NCI-H446 (cell line): ENCODE measurements around the gene EIF5B.
"Not testable (repeated sequence)": the region's sequence is repeated elsewhere in the genome, so short reads cannot be mapped to it uniquely, and the experiment has no call there.

Experiments
- DNase-seq, 2 experiments: peaks; one replicate each; lab custom pipeline; 2025; lab: John Stamatoyannopoulos, UW

Gene EIF5B

DNA sequence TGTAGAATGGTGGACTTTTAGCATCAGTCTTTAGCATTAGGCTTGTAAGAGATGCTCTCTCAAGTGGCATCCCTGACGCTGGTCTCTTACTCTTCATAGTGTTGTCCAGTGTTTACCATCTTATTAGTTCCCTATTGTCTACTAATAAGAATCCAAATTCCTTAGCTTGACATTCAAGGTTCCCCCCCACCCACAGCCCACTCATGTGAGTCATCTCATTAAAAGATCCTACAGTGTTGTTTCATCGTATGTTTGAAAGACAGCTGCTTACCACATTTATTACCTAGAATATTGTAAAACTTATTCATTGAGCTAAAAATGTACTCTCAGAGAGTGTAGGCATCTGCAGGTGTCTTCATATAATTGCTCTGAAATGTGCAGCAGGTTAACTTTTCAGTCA is 28.5 kb downstream of the EIF5B start:
- DNase-seq = no peak

DNA sequence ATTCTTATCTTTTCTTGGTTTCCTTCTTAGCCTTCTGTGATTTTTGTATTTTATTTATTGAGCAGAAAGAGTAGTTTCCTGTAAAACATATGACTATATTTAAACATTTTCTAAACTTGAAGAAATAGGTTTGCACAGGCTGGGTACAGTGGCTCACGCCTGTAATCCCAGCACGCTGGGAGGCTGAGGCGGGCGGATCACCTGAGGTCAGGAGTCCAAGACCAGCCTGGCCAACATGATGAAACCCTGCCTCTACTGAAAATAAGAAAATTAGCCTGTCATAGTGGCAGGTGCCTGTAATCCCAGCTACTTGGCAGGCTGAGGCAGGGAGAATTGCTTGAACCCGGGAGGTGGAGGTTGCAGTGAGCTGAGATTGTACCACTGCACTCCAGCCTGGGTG is 31.7 kb downstream of the EIF5B start:
- DNase-seq = not testable (repeated sequence)

DNA sequence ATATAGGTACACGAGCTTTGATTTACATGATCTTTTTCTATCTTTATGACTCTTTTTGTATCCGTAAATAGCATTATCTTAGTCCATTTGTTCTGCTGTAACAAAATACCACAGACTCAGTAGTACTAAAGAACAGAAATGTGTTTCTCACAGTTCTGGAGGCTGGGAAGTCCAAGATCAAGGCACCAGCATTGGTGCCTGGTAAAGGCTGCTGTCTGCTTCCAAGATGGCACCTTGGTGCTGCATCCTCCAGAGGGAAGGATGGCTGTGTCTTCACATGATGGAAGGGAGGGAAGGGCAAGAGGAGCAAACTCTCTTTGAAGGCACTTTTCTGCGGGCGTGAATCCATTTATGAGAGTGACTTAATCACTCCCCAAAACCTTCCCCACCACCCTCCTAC is 36.0 kb downstream of the EIF5B start:
- no peak for DNase-seq

DNA sequence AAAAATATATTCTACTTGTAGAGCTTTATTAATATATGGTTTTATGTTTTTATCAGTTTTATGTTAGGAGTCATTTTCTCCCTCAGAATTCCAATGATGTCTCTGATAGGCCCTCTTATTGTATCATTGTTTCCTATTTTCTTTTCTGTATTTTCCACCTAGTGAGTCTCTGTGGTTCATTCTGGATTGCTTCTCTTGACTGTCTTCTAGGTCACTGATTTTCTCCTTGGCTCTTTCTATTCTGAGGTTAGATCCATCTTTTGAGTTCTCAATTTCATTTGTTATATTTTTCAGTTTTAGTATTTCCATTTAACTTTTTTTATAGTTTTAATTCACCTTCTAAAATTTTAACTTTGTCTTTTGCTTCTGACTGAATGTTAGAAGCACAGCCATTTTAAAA is 37.6 kb downstream of the EIF5B start:
- no peak for DNase-seq

DNA sequence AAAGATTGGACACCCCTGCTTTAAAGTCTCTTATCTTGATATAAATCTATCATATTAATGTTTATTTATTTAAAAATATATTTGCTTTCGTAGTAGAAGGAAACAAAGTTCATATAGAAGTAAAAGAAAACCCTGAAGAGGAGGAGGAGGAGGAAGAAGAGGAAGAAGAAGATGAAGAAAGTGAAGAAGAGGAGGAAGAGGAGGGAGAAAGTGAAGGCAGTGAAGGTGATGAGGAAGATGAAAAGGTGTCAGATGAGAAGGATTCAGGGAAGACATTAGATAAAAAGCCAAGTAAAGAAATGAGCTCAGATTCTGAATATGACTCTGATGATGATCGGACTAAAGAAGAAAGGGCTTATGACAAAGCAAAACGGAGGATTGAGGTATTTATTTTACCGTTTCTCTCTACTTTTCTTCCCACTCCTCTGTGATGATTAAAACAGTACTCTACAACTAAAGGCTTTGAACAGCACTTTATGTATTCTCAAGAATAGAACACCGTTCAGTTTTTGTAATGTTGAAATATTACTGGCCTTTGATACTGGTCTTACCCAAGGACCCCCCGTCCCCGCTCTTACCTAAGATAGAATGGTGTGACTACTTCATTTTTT is 39.2 kb downstream of the EIF5B start:
- no peak for DNase-seq

DNA sequence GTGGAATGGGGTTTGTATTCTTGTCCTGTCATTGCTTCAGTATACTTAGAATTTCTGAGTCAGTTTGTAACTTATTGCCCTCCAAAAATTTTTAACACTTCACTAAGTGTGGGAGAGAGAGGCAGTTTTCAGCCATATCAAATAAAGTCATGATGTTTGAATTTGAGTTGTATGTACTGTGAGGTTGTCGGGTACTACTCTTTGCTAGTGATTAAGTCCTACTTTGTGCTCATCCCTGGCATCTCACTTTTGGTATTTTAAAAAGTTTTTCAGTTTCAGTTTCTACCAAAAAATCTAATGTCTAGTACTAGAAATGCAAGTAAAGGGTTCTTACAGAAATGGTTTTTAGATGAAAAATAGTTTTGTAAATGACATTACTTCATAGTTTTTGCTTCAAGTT is 40.7 kb downstream of the EIF5B start:
- DNase-seq = no peak

DNA sequence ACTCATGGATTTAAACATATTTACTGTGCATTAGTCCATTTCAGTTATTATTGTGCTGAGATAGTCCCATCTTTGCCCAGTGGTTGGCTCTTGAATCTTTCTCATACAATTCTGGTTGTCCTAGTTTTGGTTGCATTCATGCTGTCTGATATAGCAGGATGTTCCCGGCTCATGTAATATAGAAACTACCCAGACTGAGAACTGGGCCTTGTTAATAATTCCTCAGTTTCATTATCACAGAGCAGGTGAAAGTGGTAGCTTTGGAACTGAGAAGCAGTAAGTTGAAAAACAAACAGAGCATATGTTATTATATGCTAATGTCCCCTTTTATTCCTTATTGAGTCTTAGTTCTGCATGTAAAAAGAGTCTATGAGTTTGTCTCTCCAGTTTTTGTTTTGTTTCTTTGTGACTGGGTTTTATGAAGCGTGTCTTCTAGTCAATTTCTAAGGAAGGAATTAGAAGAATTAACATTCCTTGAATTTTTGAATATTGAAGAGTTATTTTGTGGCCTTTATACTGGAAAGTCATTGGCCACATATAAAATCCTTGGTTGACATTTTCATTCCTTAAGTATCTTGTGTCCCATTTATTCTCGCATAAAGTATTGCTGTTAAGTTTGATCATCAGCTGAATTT is 43.3 kb downstream of the EIF5B start:
- no peak for DNase-seq

DNA sequence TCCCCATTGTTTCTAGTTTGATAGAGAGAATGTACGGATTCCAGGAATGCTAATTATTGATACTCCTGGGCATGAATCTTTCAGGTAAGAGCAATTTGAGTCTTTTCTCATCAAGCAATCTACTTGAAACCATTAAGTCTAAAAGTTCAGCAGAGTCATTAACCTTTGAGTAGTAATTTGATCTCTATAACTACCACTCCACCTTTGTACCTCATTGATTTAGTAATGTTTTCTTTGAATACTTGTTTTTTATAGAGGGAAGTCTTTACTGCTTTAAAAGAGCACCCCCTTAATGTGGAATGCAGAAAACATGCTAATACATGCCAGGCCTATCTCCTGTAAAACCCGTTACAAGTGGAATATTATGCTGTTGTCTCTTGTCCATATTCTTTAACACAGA is 45.0 kb downstream of the EIF5B start:
- no peak for DNase-seq

DNA sequence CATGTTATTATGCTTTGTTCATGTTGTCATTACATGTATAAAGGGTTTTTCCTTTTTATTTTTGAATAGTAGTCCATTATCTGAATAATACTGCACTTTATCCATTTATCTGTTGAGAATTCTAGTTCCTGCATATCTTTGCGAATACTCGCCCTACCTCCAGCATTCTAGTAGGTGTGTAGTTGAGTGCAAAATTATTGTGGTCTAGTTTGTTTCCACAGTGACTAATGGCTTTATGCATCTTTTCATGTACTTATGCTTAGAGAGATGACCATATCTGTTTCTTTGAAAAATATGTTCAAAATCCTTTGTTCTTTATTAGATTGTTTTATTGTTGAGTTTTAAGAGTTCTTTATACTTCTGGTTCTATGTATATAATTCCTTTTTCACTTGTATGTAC is 48.8 kb downstream of the EIF5B start:
- no peak for DNase-seq

DNA sequence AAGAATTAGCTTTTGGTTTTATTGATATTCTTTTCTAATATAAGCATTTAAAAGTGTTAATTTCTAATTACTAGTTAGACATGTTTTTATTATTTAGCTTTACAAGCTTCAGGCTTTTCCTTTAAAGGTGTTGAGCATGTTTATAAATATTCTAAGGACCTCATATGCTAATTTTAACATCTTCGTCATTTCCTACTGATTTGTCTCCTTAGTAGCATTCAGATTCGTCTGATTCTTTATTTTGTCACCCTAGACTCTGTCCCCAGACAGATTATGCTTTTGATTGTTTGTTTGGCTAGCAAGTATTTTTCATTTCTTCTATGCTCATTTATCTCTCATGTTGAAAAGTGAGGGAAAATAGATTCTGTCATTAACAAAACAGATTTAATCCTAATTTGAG is 51.7 kb downstream of the EIF5B start:
- DNase-seq = no peak

DNA sequence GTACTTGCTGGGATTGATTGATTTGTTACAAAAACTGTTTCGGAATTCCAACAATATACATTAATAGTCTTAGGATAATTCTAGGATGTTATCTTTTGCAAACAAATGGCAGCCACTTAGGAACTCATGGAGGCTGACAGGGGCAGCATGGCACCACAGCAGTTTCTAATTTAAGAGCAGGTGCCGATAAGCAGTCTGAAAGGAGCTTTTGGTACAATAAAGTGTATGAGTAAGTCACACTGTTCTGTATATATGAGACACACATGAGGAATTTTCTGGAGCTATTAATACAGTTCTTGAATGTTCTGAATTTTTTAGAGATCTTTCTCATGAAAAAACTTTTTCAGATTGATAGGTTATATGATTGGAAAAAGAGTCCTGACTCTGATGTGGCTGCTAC is 52.2 kb downstream of the EIF5B start:
- no peak for DNase-seq

DNA sequence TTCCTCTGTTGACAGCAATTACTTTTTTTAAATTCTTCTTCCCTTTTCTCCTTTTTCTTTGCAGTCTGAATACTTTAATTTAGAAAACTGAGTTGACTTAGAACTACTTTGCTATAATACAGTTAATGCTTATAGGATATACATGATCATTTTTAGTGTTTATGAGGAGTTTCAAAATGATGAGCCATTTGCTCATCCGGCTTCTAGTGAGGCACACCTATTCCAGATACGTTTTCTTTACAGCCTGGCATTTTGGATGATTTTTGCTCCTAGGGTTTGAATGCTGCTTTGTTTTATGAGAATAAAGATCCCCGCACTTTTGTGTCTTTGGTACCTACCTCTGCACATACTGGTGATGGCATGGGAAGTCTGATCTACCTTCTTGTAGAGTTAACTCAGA is 52.8 kb downstream of the EIF5B start:
- DNase-seq = no peak

DNA sequence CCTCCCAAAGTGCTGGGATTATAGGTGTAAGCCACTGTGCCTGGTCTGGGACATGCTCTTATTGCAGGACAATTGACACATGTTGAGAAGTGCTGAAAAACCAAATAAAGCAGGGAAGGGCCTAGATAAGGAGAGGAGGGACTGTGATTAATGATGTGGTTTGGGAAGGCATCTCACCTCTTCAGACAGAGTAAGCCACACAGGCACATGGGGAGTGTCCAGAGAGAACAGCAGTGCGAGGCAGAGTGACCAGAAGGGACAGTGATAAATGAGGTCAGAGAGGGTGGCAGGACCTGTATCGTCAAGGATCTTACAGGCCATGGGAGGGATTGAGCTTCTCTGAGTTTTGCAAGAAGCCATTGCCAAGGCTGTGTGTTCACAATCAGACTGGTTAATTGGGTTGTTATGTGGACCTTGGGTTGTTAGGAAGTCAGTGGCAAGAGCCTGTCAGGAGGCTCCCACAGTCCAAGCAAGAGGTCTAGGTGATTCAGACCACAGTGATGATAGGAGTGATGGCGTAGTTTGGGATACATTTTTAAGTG is 58.5 kb downstream of the EIF5B start:
- DNase-seq = no peak

DNA sequence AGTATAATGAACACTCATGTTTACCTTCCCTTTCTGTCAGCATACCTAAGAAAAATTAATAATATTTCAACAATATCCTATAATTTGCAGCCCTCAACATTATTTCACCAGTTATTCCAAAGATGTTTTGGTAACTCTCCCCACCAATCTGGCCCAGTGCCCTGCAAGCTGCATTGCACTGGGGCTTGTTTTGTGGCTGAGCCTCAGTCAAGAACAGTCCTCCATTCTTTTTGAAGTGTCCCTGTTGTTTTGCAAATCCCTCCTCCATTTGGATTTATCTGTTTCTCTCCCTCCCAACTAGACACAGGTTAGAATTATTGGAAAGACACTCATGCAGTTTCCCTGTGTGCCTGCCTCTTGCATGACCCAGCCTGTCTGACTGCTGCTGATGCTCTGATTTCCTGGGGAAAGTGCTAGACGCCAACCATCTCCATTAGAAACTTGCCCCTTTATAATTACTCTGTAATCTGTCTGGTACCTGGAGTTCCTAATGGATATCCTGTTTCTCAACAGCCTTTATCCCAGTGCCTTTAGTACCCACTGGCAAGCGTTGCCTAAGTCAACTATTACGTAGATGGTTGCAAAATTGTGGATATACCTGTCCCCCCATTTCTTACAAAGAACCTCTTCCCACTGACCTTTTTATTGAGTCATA is 60.2 kb downstream of the EIF5B start:
- DNase-seq = no peak

DNA sequence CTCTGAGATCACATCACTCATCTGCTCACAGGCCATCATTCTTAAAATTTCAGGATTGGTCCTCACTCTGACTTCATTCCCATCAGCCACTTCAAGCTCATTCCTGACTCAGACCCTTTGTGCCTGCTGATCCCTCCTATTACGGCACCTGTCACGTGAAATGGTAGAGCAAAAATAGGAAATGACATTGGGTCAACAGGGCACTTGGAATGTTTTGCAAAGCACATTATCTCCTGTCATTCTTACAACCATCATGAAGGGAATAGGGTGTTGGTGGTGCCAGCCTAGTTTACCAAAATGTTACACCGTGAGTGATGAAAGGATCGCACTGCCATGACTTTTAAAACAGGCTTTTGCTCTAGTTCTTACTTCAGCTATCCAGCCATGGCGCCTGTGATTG is 61.1 kb downstream of the EIF5B start:
- no peak for DNase-seq

DNA sequence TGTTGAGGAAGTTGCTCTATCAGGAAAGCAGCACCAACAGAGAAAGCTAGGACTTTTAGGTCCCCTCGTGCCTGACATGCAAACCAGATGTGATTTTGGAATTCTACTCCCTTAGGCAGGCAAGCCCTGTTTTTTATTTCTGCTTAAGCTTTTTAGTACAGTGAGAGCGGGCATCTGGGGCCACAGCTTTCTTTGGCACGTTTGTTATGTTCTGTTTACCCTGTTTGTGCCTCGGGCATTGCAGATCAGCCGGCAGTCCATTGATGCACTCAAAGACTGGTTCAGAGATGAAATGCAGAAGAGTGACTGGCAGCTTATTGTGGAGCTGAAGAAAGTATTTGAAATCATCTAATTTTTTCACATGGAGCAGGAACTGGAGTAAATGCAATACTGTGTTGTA is 61.9 kb downstream of the EIF5B start:
- no peak for DNase-seq

DNA sequence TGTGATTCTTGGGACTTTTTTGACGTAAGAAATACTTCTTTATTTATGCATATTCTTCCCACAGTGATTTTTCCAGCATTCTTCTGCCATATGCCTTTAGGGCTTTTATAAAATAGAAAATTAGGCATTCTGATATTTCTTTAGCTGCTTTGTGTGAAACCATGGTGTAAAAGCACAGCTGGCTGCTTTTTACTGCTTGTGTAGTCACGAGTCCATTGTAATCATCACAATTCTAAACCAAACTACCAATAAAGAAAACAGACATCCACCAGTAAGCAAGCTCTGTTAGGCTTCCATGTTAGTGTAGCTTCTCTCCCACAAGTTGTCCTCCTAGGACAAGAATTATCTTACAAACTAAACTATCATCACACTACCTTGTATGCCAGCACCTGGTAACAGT is 62.6 kb downstream of the EIF5B start:
- no peak for DNase-seq

DNA sequence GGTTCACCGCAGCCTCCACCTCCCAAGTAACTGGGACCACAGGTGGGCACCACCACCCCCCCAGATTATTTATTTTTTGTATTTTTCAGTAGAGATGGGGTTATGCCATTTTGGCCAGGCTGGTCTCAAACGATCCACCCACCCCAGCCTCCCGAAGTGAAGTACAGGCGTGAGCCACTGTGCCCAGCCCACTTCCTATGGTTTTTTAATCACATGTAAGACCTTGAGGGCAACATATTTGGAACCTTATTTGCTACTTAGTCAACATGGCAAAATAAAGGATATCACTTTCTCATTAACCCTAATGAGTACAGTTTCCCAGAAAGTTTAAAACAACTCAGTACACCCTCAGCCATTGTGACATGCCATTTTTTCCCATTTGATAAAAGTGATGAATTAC is 64.7 kb downstream of the EIF5B start:
- DNase-seq = no peak

DNA sequence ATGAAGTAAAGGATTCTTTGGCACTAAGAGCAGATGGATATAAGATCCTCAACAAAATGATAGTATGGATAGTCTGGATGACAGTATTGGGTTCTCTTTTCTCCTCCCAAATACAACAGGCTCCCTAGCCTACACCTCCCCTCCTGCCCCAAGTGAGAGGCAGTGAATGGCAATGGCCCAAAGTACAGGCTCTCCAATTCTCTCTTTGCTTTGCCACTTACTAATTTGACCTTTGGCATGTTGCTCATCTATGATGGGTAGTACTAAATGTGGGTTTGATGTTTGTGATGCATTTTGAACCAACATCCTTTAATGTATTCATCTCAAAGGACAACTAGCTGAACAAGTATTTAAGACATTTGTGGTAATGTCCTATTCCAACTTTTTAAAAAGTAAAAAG is 65.9 kb downstream of the EIF5B start:
- no peak for DNase-seq

DNA sequence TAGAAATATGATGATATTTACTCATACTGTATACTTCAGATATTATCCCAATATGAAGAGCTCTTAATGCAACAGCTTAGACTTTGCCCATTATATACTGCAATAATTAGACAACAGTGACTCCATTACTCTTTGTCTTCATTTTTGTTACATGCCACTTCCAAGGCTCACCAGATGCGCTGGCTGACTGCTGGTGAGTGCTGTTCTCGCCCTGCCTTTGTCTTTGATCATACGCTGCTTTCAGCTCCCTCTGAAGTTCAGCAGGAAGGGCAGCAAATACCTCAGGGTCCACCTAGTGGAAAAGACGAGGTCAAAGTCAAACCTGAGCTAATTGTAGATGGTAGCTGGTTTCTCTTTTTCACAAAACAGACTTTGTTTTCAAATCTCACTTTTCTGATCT is 66.3 kb downstream of the EIF5B start:
- DNase-seq = no peak

DNA sequence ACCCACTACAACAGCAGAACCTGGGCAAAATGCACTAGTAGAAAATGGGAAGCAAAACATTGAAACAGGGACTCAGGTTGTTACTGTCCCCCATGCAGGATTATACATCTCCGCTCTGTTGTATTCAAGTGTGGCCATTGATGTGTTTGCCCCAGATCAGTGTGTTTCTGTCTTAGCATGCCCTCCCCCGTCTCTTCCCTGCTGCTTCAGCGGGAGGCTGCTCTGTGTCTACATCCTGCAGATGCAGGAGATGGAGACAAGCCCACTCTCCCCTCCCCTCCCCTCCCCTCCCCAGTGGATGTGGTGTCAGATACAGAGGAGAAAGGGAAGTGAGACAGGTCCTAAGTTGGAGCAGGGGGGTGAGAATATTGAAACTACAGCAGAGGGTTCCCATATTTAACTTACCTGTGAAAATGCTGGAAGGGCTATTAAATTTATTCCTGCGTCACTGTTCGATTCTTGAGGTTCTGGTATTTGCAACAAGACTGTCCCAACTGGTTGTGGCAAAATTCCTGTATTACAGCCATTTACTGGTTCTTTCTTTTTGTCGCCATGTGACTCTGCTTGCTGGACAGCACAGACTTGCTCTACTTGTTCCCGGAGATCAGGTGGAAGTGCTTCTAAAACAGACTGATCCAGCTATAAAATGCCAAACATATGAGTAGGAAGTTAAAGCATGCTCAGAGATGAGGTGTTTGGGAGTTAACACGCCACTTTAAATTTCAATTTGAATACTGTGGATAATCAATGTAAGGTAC is 67.0 kb downstream of the EIF5B start:
- DNase-seq = no peak

DNA sequence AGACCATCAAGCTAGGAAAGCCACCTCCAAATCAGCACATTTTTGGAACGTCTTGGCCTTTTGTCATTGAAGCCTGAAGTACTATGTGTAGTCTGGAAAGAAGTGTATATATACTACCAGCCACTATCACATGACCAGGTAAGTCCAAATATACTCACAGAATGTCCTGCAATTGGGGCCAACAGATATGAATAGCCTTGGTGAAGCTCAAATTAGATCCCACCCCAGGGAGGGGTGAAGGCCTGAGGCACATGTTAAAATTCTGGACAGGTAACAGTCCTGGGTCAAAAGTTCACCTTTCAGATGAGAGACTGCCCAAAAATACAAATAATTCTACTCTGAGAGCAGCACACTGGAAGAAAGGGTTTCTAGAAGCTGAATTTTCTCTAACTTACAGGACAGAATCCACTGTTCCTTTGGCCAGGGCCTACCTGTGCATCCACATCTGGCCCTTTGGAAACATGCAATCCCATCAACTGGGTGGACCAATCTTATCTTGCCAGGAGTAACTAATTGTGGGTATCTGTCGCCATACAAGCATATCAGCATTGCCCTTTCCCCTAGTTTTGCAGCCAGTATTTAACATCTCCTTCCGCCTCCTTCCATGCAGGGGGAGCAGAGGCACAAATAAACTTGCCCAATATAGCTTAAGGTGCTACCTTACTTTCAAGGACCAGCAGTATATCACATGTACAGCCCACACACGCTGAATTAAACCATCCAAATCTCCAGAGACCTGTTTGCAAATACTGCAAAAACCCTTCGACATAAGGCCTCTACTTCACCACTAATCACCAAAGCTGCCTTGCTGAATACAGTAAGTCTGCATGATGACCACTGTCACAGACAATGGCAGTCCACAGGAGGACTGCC is 67.8 kb downstream of the EIF5B start:
- no peak for DNase-seq
